ENCODE data around the gene IER3. TPM values are rescaled to one million over a fixed set of nuclear protein-coding genes. Genes with fewer than 3 reads are reported as not detected.

The IER3 gene
- total and polyA plus RNA-seq, 12 donors = 1.6 to 136 (median 43.1) TPM

DNA sequence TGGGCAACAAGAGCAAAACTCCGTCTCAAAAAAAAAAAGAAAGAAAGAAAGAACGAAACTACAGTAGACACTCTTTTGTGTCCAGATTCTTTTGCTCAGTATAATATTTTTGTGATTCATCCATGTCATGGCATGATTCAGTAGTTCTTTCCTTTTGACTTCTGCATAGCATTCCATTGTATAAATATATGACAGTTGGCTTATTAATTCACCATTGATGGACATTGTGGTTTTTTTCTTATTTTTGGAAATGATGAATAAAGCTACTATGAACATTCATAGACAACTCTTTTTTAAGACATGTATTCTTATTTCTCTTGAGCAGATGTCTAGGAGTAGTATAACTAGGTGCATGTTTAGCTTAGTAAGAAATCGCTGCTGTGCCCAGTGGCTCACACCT is 10.3 kb upstream of the IER3 start:
- Histone ChIP-seq H3K27me3 (no peaks in the 10 kb centered on the region), H3K4me3 (no peak overlapping the region), H3K27ac (no peak overlapping the region), H3K36me3 (replicated peaks in 1 of 2) (no peaks in the 10 kb centered on the region), H3K9me3 (replicated peaks in 1 of 3) (no peaks in the 10 kb centered on the region), H3K4me1 (replicated peaks in 1 of 2) (peaks cover 17 to 28% of the 10 kb centered on the region in 2 donors)
- intact Hi-C loops (cut with DNase I) = no loop called here
- WGBS, 4 donors = 88 to 97% (median 91%) methylated on average over 3 of the region's 3 CpGs
- TF ChIP-seq POLR2A (IDR thresholded peaks at IDR 0.05) = no peak
- TF ChIP-seq, protein P1, sequence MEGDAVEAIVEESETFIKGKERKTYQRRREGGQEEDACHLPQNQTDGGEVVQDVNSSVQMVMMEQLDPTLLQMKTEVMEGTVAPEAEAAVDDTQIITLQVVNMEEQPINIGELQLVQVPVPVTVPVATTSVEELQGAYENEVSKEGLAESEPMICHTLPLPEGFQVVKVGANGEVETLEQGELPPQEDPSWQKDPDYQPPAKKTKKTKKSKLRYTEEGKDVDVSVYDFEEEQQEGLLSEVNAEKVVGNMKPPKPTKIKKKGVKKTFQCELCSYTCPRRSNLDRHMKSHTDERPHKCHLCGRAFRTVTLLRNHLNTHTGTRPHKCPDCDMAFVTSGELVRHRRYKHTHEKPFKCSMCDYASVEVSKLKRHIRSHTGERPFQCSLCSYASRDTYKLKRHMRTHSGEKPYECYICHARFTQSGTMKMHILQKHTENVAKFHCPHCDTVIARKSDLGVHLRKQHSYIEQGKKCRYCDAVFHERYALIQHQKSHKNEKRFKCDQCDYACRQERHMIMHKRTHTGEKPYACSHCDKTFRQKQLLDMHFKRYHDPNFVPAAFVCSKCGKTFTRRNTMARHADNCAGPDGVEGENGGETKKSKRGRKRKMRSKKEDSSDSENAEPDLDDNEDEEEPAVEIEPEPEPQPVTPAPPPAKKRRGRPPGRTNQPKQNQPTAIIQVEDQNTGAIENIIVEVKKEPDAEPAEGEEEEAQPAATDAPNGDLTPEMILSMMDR (IDR thresholded peaks at IDR 0.05) = no peak
- DNase-seq = no peak

DNA sequence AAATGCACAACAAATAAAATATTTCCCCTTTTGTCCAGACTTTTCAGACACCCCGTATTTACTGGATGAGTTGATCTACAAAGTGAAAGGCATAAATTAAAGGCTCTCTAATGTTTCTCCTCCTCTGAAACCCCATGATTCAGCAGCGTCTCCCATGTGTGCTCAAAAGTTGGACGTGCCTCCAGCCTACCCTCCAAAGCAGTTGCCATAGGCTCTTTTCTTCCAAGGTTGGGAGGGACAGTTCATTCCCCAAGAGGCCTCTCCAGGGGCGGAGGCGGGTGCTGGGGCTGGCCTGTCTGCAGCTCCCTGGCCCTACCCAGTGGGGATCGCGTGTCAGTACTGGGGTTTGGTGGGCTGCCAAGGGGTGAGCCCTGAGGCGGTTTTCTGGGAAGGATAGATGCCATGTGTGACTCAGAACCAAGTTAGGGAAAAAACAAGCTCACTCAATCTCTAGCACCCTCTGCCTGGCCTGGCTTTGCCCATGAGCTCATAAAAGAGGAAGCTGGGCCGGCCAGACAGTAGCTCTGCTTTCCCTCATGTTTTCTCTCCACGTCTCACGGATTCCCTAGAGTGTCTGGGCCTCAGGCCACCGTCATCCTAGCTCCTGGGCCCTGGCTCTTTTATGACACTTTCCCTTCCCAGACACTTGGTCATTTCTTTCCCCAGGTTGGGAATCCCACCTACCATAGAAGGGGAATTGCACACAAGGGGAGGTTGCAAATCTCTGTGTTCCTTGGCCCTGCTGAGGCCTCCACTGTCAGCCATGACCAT is 8.0 kb upstream of the IER3 start:
- intact Hi-C loops (cut with DNase I) = no loop called here
- peaks cover 17 to 28% of the 10 kb centered on the region in 2 donors for H3K4me1 ChIP-seq (replicated peaks in 1 of 2)
- no peaks in the 10 kb centered on the region for H3K9me3 ChIP-seq (replicated peaks in 1 of 3)
- DNase-seq = peak; percentile 95 to 100 (median 97)
- TF ChIP-seq POLR2A (IDR thresholded peaks at IDR 0.05) = peak in 1 of 2 donors; percentile 69
- TF ChIP-seq, protein P1 (IDR thresholded peaks at IDR 0.05) = peak in 1 of 6 experiments; percentile 17
- H3K27ac ChIP-seq = peak overlapping the region; percentile 83 to 96 (median 90)
- no peaks in the 10 kb centered on the region for H3K36me3 ChIP-seq (replicated peaks in 1 of 2)
- H3K4me3 ChIP-seq = no peak overlapping the region
- WGBS, 4 donors = 16 to 41% (median 21%) methylated on average over 6 to 12 of the region's 12 CpGs
- H3K27me3 ChIP-seq = no peaks in the 10 kb centered on the region

DNA sequence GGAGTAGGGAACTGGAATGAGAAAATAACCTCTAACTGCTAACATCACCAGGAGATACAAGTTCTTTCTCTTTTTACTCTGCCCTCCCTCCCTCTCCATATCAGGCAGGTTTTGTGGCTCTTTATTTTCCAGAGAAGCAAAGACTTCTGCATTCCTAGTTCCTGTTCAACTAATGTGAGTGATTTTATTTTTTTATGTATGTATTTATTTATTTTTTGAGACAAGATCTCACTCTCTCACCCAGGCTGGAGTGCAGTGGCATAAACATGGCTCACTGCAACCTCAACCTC is 6.0 kb upstream of the IER3 start:
- no peak for DNase-seq
- peak overlapping the region in 1 of 5 donors; percentile 96 for H3K27ac ChIP-seq
- H3K27me3 ChIP-seq = no peaks in the 10 kb centered on the region
- H3K36me3 ChIP-seq (replicated peaks in 1 of 2) = no peaks in the 10 kb centered on the region
- H3K9me3 ChIP-seq (replicated peaks in 1 of 3) = no peaks in the 10 kb centered on the region
- TF ChIP-seq POLR2A (IDR thresholded peaks at IDR 0.05) = no peak
- TF ChIP-seq, protein P1 (IDR thresholded peaks at IDR 0.05) = no peak
- H3K4me1 ChIP-seq (replicated peaks in 1 of 2) = peaks cover 17 to 31% of the 10 kb centered on the region in 2 donors
- no peak overlapping the region for H3K4me3 ChIP-seq
- intact Hi-C loops (cut with DNase I) = no loop called here

DNA sequence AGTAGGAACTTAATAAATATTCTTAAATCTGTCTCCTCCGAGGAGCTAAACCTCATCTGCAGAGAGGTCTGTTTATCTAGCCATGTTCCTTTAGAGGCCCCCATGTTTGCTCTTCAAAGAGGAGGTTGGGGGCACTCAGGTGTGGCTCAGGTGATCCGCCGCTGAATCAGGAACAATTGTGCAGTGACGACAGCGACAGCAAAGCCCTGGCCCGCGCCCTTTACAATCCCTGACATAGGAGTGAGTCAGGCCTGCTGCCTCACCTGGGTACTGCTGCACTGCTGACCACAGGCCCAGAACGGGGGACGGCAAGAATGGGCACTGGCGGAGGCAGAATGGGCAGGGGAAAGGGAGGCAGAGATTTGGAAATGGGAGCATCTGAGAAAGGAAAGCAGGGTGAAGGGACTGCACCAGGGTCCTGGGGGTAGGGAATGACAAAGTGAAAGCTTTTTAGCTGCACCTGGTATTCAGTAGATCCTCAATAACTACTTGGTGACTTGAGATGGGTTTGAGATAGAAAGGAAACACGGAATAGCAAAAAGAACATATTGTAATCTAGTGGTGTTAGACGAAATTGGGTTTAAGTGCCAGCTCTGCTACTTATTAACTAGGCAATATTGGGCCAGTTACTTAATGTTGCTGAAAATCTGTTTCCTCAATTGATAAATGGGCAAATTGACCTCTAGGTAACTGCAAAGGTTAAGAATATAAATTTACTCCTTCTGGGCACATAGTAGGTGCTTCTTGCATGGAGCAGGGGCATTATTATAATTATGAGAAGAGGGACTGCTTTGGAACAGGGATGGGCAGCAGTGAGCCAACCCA is 5.4 kb upstream of the IER3 start:
- H3K4me3 ChIP-seq = no peak overlapping the region
- no peaks in the 10 kb centered on the region for H3K36me3 ChIP-seq (replicated peaks in 1 of 2)
- no peaks in the 10 kb centered on the region for H3K27me3 ChIP-seq
- peaks cover 17 to 35% of the 10 kb centered on the region in 2 donors for H3K4me1 ChIP-seq (replicated peaks in 1 of 2)
- H3K27ac ChIP-seq = peak overlapping the region in 1 of 5 donors; percentile 96
- no peaks in the 10 kb centered on the region for H3K9me3 ChIP-seq (replicated peaks in 1 of 3)
- intact Hi-C loops (cut with DNase I) = loop anchor here (5.0 to 10.0 kb wide), 3 partner anchors 33 to 135 kb away; partner anchors contain the start of gene DDR1 (in 1 of the 2)
- TF ChIP-seq, protein P1 (IDR thresholded peaks at IDR 0.05) = no peak
- no peak for TF ChIP-seq POLR2A (IDR thresholded peaks at IDR 0.05)
- no peak for DNase-seq
- 89 to 92% (median 91%) methylated on average over 11 to 12 of the region's 12 CpGs for WGBS, 4 donors
